Glutamatergic neuron (in vitro differentiated cells): ENCODE results near the gene UBTD2. TPM values are rescaled to one million over a fixed set of nuclear protein-coding genes. Genes with fewer than 3 reads are reported as not detected.

ENCODE experiments used
- DNase-seq: peaks from one replicate; pipeline ENCODE4 v3.0.0; 2022
- H3K27ac Mint-ChIP-seq: one replicate; pipeline ENCODE4 v1.8.0; 2020; ENCODE audit warnings: mild to moderate bottlenecking, mixed read lengths, inconsistent platforms; ENCODE audit not compliant: unreplicated experiment
- H3K27me3 Mint-ChIP-seq: one replicate; pipeline ENCODE4 v1.8.0; 2020; ENCODE audit warnings: mild to moderate bottlenecking, moderate library complexity, mixed read lengths, inconsistent platforms; ENCODE audit not compliant: unreplicated experiment
- H3K36me3 Mint-ChIP-seq: one replicate; pipeline ENCODE4 v1.8.0; 2020; ENCODE audit warnings: mild to moderate bottlenecking, mixed read lengths, inconsistent platforms; ENCODE audit not compliant: unreplicated experiment
- H3K4me1 Mint-ChIP-seq: one replicate; pipeline ENCODE4 v1.8.0; 2020; ENCODE audit warnings: mild to moderate bottlenecking, low read depth, mixed read lengths, inconsistent platforms; ENCODE audit not compliant: unreplicated experiment
- H3K4me3 Mint-ChIP-seq: one replicate; pipeline ENCODE4 v1.8.0; 2020; ENCODE audit warnings: mild to moderate bottlenecking, mixed read lengths, inconsistent platforms; ENCODE audit not compliant: unreplicated experiment
- H3K9me3 Mint-ChIP-seq: one replicate; pipeline ENCODE4 v1.8.0; 2020; ENCODE audit warnings: mild to moderate bottlenecking, moderate library complexity, mixed read lengths, inconsistent platforms; ENCODE audit not compliant: unreplicated experiment
- CTCF ChIP-seq: fragments of 200-600 bp; sonication (generic); IDR thresholded peaks from one replicate; pipeline ENCODE4 v1.5.0; 2021; ENCODE audit not compliant: partially characterized antibody, unreplicated experiment
- total RNA-seq: library from RNA; stranded (reverse); fragmentation: NEBNext Ultra II Directional; extraction: Animal tissue kit (Norgen Biotek cat#: 25700); gene quantifications from one replicate; pipeline ENCODE4 v1.2.1, GENCODE V29; 2021; ENCODE audit not compliant: unreplicated experiment

Gene UBTD2
- total RNA-seq, 1 donor from 2014 or later = 68.1 TPM

- DNase-seq = no peak
- H3K4me3 Mint-ChIP-seq = no peak overlapping the region
- H3K4me1 Mint-ChIP-seq = peaks cover 22% of the 10 kb centered on the region
- no peaks in the 10 kb centered on the region for H3K27me3 Mint-ChIP-seq
- peaks cover 3% of the 10 kb centered on the region for H3K9me3 Mint-ChIP-seq
- no peak overlapping the region for H3K27ac Mint-ChIP-seq
- no peak for TF ChIP-seq CTCF
- no peaks in the 10 kb centered on the region for H3K36me3 Mint-ChIP-seq
Measured at GRCh38 chr5:172264815-172265395, 18.7 kb downstream of the UBTD2 start.

GRCh38 chr5:172255444-172255843 lies 28.1 kb downstream of the UBTD2 start:
- no peak for DNase-seq
- no peak overlapping the region for H3K4me3 Mint-ChIP-seq
- H3K4me1 Mint-ChIP-seq = peaks cover 2% of the 10 kb centered on the region
- H3K27me3 Mint-ChIP-seq = peaks cover 7% of the 10 kb centered on the region
- H3K27ac Mint-ChIP-seq = no peak overlapping the region
- peaks cover 4% of the 10 kb centered on the region for H3K9me3 Mint-ChIP-seq
- H3K36me3 Mint-ChIP-seq = peaks cover 36% of the 10 kb centered on the region
- TF ChIP-seq CTCF = no peak

GRCh38 chr5:172252501-172252900 lies 31.1 kb downstream of the UBTD2 start:
- H3K9me3 Mint-ChIP-seq = peaks cover 6% of the 10 kb centered on the region
- DNase-seq = no peak
- H3K27ac Mint-ChIP-seq = no peak overlapping the region
- H3K4me3 Mint-ChIP-seq = no peak overlapping the region
- TF ChIP-seq CTCF = no peak
- H3K27me3 Mint-ChIP-seq = peaks cover 8% of the 10 kb centered on the region
- peaks cover 2% of the 10 kb centered on the region for H3K4me1 Mint-ChIP-seq
- peaks cover 23% of the 10 kb centered on the region for H3K36me3 Mint-ChIP-seq

- Mint-ChIP-seq H3K4me3 (no peak overlapping the region), H3K4me1 (peaks cover 2% of the 10 kb centered on the region), H3K36me3 (peaks cover 18% of the 10 kb centered on the region), H3K27me3 (peaks cover 7% of the 10 kb centered on the region), H3K9me3 (peaks cover 6% of the 10 kb centered on the region), H3K27ac (no peak overlapping the region)
- TF ChIP-seq CTCF = no peak
- DNase-seq = no peak
Measured at GRCh38 chr5:172251419-172251818, 32.1 kb downstream of the UBTD2 start.

- Mint-ChIP-seq H3K9me3 (peaks cover 4% of the 10 kb centered on the region), H3K27ac (no peak overlapping the region), H3K4me1 (peaks cover 11% of the 10 kb centered on the region), H3K4me3 (no peak overlapping the region), H3K36me3 (peaks cover 9% of the 10 kb centered on the region), H3K27me3 (peaks cover 4% of the 10 kb centered on the region)
- DNase-seq = no peak
- no peak for TF ChIP-seq CTCF
Measured at GRCh38 chr5:172248637-172249036, 34.9 kb downstream of the UBTD2 start.
